GM18526 (cell line): Measurements from ENCODE around the gene MATN4.

Experiments used
- POLR2A ChIP-seq: IDR thresholded peaks from 3 replicates; pipeline ENCODE4 v1.6.1; 2011; ENCODE audit not compliant: insufficient read length; ENCODE audit errors: extremely low read depth

Gene MATN4

DNA sequence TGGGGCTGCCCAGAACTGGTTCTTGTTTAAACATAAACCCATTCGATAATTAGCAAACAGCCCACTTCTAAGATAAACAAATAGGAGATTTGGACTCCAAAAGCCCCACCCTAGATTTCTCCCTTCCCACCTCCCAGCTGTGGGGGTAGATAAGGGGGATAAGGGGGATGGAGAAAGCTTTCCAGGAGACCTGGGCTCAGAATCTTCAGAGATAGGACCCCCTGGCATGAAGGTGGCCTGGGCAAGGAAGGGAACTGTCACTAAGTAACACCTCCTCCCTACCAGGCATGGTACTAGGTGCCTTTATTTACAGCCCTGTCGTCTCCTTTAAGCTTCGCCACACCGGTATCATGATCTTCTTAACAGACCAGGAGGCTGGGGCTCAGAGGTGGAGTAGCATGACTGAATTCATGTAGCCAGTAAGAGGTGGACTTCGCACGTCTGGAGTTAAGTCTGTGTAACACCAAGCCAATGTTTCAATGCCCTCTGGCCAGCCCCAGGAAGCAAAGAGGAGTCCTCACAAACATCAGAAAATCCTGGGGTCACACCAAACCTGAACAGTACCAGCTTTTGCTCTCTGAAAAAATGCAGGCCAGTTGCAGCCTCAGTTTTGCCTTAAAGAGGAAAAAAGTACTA lies 35.6 kb upstream of the MATN4 start:
- TF ChIP-seq POLR2A: no peak

DNA sequence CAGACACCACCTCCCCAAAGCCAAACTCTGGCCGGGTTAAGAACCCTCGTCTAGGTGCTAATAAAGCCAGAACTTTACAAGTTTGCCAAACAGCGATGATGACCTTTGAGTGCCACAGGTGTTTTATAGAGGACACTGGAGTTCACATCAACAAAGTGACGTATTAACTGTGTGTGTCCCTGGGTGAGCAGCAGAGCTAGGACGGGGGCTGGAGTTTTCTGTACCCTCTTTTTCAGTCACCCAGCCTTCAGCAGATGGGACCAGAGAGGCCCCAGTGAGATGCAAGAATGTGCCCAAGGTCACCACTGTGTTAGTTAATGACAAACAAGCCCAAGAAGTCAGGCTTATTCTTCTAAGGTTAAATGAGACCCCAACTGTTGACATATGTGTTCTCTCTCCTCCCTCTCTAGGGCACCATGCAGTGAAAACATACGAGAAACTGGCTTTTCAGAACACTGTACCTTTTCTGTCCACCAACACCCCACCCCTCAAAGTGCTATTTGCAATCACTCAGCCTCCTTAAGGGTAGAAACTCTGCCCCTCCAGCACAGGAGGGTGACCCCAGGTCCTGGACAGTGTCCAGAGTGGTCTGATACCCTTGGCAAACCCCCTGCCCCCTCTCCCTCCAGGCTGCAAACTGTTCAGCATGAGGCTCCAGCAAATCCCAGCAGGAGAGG lies 34.9 kb upstream of the MATN4 start:
- no peak for TF ChIP-seq POLR2A

DNA sequence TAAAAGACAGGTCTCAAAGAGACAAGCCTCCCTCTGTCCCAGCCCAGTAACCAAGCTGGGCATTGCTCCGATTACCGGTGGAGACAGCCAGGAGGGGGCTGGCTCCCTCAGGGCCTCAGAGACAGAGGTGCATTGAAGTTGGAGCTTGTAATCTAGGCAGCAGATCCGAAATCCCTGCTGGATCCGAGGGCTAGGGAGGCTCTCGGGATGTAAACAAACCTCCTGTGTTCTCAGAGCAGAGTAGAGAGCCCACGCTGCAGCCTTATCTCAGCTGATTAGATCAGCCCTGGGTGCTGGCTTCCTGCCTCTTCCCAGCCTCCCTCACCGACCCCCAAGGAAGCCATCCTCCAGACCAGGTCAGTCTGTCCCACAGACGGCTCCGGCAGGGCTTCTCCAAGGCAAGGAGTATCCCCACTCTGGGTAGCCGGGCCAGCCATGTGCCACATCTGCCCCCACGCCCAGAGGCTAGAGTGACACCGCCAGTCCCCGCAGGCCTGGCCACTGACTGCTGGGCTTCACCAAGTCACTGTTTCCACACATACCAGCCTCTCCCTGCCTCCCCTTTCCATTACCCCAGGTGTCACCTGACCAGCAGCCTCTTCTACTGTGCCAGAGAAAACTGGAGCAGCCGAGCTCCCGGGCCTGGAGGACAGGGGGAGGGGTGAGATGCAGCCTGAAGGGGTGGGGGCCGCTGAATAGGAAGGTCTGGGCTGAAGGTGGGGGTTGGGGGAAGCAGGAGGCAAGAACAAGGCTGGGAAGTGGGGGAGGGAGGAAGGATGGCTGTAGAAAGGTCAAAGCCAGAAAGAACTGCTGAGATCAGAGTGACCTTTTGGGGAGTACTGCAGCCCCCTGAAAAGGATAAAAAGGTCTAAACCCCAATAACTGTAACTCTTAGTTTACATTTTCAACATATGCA lies 34.1 kb upstream of the MATN4 start:
- no peak for TF ChIP-seq POLR2A

DNA sequence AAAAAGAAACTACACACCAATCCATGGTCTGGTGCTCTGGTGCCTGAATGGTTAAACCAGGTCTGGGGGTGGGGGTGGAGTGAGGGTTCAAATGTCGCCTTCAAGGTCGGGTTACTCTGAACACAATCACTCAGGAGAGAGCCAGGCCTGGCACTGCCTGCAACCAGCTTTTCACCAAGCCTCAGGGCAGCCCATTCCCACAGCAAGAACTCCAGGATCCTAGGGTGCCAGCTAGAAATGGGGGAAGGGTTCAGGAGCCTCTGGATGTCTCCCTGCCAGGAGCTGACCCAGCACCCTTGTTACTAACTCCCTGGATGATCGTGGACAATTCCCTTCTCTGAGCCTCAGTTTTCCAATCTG lies 33.5 kb upstream of the MATN4 start:
- TF ChIP-seq POLR2A: no peak

GRCh38 chr20:45340951-45341350 lies 32.9 kb upstream of the MATN4 start:
- no peak for TF ChIP-seq POLR2A

GRCh38 chr20:45340236-45340847 lies 32.2 kb upstream of the MATN4 start:
- no peak for TF ChIP-seq POLR2A

GRCh38 chr20:45339799-45340198 lies 31.7 kb upstream of the MATN4 start:
- TF ChIP-seq POLR2A: no peak

DNA sequence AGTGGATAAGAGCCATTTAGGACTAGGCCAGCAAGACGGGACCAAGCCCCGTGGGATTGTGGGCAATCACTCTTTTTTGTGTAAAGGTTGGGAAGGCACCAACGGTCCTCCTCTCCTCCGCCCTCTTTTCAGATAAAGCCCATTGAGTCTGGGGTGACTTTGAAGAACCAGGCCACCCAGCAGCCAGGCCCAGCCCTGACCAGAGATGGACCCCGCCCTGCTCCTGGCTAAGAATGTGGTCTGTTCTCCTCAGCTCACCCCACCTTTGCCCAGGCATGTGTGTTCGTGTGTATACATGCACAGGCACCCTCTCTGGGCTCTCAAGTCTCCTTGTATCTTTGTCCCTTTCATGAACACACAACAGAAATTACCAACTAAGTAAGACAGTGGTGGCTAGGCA lies 31.0 kb upstream of the MATN4 start:
- no peak for TF ChIP-seq POLR2A

- TF ChIP-seq POLR2A: no peak
These were observed 30.3 kb upstream of the MATN4 start for GRCh38 chr20:45338121-45339030.

DNA sequence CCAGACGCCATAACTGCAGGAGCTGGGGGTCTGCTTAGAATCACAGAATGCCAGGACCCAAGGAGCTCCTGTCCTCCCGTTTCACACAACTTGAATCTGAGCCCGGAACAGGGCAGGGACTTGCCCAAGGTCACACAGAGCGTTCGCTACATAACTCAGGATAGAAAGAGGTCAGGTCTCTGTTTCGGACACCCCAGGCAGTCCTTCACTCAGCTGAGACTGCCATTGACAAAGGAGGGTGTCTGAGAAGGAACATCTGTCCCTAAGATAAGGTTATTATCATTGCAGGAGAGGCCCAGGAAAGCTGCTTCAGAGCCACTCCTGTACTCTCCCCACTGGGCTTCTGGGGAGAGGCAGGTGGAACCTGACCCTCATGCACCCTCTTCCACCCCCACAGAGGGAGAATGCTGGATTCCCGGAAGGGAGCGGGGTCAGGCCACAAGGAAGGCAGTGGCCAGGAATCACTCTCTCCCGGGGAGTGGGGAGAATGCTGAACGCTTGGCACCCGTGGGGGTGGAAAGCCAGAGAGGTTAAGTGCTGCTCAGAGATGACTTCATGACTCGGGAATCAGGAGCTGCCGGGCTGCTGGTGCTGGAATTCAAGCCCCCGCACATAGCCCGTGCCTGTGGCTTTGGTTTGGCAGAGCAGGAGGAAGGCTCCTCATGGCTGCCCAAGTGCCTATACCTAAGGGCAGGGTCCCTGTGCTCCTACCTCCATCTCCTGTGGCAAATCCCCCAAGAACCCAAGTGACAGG lies 29.4 kb upstream of the MATN4 start:
- TF ChIP-seq POLR2A: no peak

DNA sequence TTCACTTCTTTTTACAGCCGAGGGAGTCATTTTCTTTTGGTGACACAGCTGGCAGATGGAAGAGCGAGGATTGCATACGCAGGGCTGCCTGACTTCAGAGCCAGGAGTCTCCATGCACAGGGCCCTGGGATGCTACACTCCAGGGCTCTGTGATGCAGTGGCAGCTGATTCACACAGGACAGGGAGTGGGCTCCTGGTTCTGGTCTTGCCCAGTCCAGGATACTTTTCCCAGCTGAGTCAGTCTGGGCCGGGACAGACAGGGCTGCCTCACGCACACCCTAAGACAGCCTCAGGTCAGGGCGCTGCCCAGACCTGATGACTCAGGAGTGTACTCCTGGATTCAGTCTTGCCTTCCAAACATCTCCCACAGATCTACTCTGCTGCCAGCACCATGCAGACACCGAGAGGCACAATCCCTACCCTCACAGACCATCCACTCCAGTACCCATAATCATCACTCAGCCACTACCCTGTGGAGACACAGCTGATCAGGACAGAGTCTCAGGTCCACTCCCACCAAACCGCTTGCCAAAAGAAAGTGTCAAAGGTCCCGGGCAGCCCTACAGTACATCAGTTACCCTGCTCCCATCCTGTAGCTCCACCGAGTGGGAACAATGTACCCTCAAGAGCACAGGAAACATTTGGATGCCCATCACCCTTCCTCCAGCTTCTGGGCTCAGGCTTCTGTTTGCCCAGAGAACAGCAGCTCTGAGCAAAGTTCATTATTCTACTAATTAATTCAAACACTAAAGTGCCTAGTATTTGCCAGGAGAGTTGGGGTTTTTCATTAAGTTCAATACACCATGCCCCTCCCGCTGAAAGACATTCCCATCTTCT lies 28.6 kb upstream of the MATN4 start:
- no peak for TF ChIP-seq POLR2A

- no peak for TF ChIP-seq POLR2A
These were observed 22.4 kb upstream of the MATN4 start for GRCh38 chr20:45330476-45330875.

DNA sequence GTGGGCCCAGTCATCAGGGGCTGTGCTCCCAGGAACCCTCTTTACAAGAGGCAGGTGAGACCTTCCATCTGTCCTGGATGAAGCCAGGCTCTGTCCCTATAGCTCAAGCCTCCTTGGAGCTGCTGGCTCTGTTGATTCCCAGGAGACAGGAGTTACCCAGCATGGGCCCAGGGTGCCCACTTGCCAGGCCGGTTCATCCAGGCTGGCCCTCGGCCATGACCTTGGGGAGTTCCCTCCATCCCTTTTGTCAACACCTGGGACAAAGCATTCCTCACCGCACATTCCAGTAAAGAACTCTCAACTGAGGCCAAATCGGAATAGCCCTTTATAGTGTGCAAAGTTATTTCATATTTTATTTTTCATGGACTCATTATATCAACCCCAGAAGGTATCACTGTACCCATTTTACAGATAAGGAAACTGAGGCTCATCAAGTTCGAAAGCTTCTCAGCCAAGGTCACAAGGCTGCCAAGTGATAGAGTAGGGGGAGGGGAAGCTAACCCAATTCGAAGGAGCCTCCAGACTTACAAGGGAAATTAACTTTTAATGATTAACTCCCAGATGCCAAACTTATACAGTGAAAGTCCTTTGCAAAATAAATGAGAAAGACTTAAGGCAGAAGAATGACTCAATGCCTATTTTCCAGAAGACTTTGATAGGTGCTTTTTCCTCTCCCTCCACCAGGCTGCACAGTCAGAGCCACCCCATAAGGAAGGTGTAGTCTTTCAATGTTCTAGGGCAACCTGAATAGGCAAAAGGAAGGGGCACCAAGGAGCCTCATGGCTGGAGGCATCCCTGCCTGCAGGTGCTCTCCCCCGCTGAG lies 21.6 kb upstream of the MATN4 start:
- TF ChIP-seq POLR2A: no peak

GRCh38 chr20:45328451-45328850 lies 20.4 kb upstream of the MATN4 start:
- TF ChIP-seq POLR2A: no peak
